ENCODE data around the gene SLC39A2. TPM values are rescaled to one million over a fixed set of nuclear protein-coding genes. Genes with fewer than 3 reads are reported as not detected.

Gene SLC39A2
- total and polyA plus RNA-seq, 5 donors from 2014 or later = not detected

DNA sequence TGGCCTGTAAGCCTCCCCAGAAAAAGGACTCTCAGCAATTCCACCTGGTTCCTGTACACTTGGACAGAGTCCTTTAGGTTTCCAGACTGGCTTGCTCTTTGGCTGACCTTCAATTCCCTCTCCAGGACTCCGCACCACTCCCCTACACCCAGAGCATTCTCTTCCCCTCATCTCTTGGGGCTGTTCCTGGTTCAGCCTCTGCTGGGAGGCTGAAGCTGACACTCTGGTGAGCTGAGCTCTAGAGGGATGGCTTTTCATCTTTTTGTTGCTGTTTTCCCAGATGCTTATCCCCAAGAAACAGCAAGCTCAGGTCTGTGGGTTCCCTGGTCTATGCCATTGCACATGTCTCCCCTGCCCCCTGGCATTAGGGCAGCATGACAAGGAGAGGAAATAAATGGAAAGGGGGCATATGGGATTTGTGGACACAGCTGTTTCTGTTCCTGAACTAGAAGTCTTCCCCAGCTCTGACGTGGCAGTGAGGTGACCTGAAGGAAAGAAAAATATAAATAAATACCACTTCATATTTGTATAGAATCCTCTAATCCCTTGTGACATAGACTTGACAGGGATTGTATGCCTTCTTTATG is 44.4 kb downstream of the SLC39A2 start:
- H3K4me1 ChIP-seq (ENCODE audit: control insufficient read depth, insufficient read depth, low read length, poor library complexity, severe bottlenecking) = peaks cover 4% of the 10 kb centered on the region
- peaks cover 0 to 1% (median 0%) of the 10 kb centered on the region in 7 donors for H3K9me3 Mint-ChIP-seq
- no peak for ATAC-seq (ENCODE audit: low read depth in 2 of 2)
- H3K9me3 ChIP-seq (ENCODE audit: control insufficient read depth in 2 of 2, low read length in 2 of 2) = no peaks in the 10 kb centered on the region
- no peak overlapping the region for H3K4me3 ChIP-seq (ENCODE audit: low read depth, low read length)
- no peak for DNase-seq
- H3K36me3 Mint-ChIP-seq = no peaks in the 10 kb centered on the region
- H3K36me3 ChIP-seq (ENCODE audit: control insufficient read depth, insufficient read depth, low read length) = no peaks in the 10 kb centered on the region
- H3K27me3 Mint-ChIP-seq = peaks cover 31% of the 10 kb centered on the region
- no peak overlapping the region for H3K27ac ChIP-seq (ENCODE audit: insufficient read depth, low read length, poor library complexity, severe bottlenecking)
- H3K4me1 Mint-ChIP-seq = peaks cover 0 to 8% (median 3%) of the 10 kb centered on the region in 4 donors
- H3K4me3 Mint-ChIP-seq = no peak overlapping the region
- H3K27ac Mint-ChIP-seq = no peak overlapping the region
- H3K27me3 ChIP-seq (ENCODE audit: control insufficient read depth, insufficient read depth, low read length) = peaks cover 13% of the 10 kb centered on the region

DNA sequence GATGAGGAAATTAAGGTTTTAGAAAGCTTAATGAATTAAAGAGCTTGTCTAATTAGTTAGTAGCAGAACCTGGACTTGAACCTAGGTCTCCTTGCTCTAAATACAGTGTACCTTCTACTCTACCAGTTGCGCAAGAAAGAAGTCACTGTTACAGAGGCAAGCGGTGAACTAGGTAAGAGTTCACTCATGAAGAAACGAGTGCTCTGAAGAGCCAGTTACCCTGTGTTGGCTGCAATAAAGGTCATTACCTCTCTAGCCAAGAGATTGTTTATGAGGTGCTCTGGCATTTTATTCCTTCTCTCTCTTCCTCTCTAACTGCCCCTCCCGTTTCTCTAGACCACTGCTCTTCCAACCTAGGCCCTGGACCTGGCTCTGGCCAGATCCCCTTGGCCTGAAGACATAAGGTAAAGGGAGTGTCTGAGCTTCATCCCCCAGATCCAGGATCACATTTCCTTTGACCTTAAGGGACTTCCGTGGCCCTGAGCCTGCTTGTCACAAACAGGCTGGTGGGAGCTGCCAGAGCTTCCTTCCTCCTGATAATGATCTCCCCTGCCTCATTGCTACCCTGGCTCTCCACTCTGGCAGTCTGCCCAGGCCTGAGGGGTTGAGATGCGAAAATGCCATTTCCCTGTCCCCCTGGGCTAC is 45.0 kb downstream of the SLC39A2 start:
- Mint-ChIP-seq H3K9me3 (peaks cover 0 to 1% (median 0%) of the 10 kb centered on the region in 7 donors), H3K4me1 (peaks cover 0 to 8% (median 3%) of the 10 kb centered on the region in 4 donors), H3K27me3 (peaks cover 32% of the 10 kb centered on the region), H3K4me3 (peak overlapping the region in 1 of 4 donors; percentile 21), H3K36me3 (no peaks in the 10 kb centered on the region), H3K27ac (no peak overlapping the region)
- Histone ChIP-seq H3K36me3 (ENCODE audit: control insufficient read depth, insufficient read depth, low read length) (no peaks in the 10 kb centered on the region), H3K9me3 (ENCODE audit: control insufficient read depth in 2 of 2, low read length in 2 of 2) (no peaks in the 10 kb centered on the region), H3K27me3 (ENCODE audit: control insufficient read depth, insufficient read depth, low read length) (peaks cover 13% of the 10 kb centered on the region), H3K27ac (ENCODE audit: insufficient read depth, low read length, poor library complexity, severe bottlenecking) (no peak overlapping the region), H3K4me3 (ENCODE audit: low read depth, low read length) (no peak overlapping the region), H3K4me1 (ENCODE audit: control insufficient read depth, insufficient read depth, low read length, poor library complexity, severe bottlenecking) (peaks cover 4% of the 10 kb centered on the region)
- ATAC-seq (ENCODE audit: low read depth in 2 of 2) (no peak), DNase-seq (no peak)

DNA sequence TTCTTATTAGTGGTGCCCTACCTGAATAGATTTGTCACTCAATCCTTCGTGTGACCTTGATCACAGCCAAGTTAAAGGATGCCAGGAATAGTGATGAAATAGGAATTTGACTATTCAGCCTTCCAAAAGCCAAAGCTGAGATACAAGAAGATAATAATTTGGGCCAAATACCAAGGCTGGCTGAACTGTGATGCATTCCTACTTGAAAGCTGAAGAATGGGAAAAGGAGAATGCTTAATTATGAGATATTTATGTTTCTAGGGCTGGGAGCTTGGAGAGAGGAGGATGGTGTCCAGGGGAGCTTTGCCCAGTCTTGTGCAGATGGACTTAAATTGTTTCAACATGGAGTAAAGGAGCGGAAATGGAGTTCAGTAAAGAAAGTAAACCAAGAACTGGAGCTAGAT is 48.3 kb downstream of the SLC39A2 start:
- Mint-ChIP-seq H3K9me3 (peaks cover 0 to 1% (median 0%) of the 10 kb centered on the region in 7 donors), H3K27ac (no peak overlapping the region), H3K36me3 (no peaks in the 10 kb centered on the region), H3K27me3 (peaks cover 39% of the 10 kb centered on the region), H3K4me1 (peaks cover 0 to 8% (median 3%) of the 10 kb centered on the region in 4 donors), H3K4me3 (no peak overlapping the region)
- Histone ChIP-seq H3K4me1 (ENCODE audit: control insufficient read depth, insufficient read depth, low read length, poor library complexity, severe bottlenecking) (peaks cover 4% of the 10 kb centered on the region), H3K36me3 (ENCODE audit: control insufficient read depth, insufficient read depth, low read length) (no peaks in the 10 kb centered on the region), H3K27ac (ENCODE audit: insufficient read depth, low read length, poor library complexity, severe bottlenecking) (no peak overlapping the region), H3K4me3 (ENCODE audit: low read depth, low read length) (no peak overlapping the region), H3K9me3 (ENCODE audit: control insufficient read depth in 2 of 2, low read length in 2 of 2) (no peaks in the 10 kb centered on the region), H3K27me3 (ENCODE audit: control insufficient read depth, insufficient read depth, low read length) (peaks cover 15% of the 10 kb centered on the region)
- ATAC-seq (ENCODE audit: low read depth in 2 of 2) (no peak), DNase-seq (no peak)

DNA sequence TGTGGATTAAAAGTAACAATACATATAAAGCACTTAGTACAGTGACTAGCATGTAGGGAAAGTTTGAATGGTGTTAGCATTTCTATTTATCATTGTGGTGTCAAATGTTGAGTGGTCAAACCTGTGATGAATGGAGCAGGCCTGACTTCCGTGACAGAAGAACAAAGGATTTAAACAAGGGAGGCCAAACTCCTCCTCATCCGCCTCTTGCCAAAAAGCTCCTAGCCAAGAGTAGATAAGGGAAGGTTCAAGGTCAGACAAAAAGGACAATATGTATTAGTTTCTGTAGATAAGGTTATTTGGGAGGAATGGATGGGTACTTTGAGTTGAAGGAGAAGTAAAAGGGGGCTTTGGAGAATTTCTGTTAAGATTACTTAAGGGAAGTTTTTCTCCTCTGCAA is 49.5 kb downstream of the SLC39A2 start:
- no peak overlapping the region for H3K27ac ChIP-seq (ENCODE audit: insufficient read depth, low read length, poor library complexity, severe bottlenecking)
- H3K36me3 Mint-ChIP-seq = no peaks in the 10 kb centered on the region
- peaks cover 15% of the 10 kb centered on the region for H3K27me3 ChIP-seq (ENCODE audit: control insufficient read depth, insufficient read depth, low read length)
- peaks cover 0 to 1% (median 0%) of the 10 kb centered on the region in 7 donors for H3K9me3 Mint-ChIP-seq
- peaks cover 4% of the 10 kb centered on the region for H3K4me1 ChIP-seq (ENCODE audit: control insufficient read depth, insufficient read depth, low read length, poor library complexity, severe bottlenecking)
- DNase-seq (no peak), ATAC-seq (ENCODE audit: low read depth in 2 of 2) (no peak)
- H3K9me3 ChIP-seq (ENCODE audit: control insufficient read depth in 2 of 2, low read length in 2 of 2) = no peaks in the 10 kb centered on the region
- no peak overlapping the region for H3K4me3 ChIP-seq (ENCODE audit: low read depth, low read length)
- H3K36me3 ChIP-seq (ENCODE audit: control insufficient read depth, insufficient read depth, low read length) = no peaks in the 10 kb centered on the region
- H3K4me3 Mint-ChIP-seq = no peak overlapping the region
- H3K27ac Mint-ChIP-seq = no peak overlapping the region
- H3K4me1 Mint-ChIP-seq = peaks cover 0 to 8% (median 3%) of the 10 kb centered on the region in 4 donors
- H3K27me3 Mint-ChIP-seq = peaks cover 36% of the 10 kb centered on the region

DNA sequence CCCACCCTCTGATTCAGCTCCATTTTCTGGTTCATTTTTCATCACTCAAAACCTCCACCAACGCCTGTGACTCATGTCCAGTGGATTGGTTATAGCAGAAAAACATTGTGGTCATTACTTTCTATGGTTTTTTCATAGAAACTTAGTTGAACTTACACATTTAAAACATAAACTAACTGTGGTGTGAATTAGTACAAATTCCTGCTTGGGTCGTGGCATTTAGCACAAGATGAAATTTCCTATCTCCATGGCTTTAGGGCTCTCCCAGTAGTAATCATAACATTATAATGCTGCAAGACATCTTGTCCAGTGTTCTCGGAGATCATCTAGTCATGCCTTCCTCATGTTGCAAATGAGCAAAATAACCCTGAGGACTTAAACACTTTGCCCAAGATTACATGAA is 50.2 kb downstream of the SLC39A2 start:
- Histone ChIP-seq H3K27me3 (ENCODE audit: control insufficient read depth, insufficient read depth, low read length) (peaks cover 15% of the 10 kb centered on the region), H3K4me3 (ENCODE audit: low read depth, low read length) (no peak overlapping the region), H3K4me1 (ENCODE audit: control insufficient read depth, insufficient read depth, low read length, poor library complexity, severe bottlenecking) (peaks cover 3% of the 10 kb centered on the region), H3K9me3 (ENCODE audit: control insufficient read depth in 2 of 2, low read length in 2 of 2) (no peaks in the 10 kb centered on the region), H3K27ac (ENCODE audit: insufficient read depth, low read length, poor library complexity, severe bottlenecking) (no peak overlapping the region), H3K36me3 (ENCODE audit: control insufficient read depth, insufficient read depth, low read length) (no peaks in the 10 kb centered on the region)
- Mint-ChIP-seq H3K36me3 (no peaks in the 10 kb centered on the region), H3K9me3 (peaks cover 0 to 1% (median 0%) of the 10 kb centered on the region in 7 donors), H3K4me3 (no peak overlapping the region), H3K4me1 (peaks cover 0 to 6% (median 2%) of the 10 kb centered on the region in 4 donors), H3K27ac (no peak overlapping the region), H3K27me3 (peaks cover 36% of the 10 kb centered on the region)
- no peak for ATAC-seq (ENCODE audit: low read depth in 2 of 2)
- no peak for DNase-seq

DNA sequence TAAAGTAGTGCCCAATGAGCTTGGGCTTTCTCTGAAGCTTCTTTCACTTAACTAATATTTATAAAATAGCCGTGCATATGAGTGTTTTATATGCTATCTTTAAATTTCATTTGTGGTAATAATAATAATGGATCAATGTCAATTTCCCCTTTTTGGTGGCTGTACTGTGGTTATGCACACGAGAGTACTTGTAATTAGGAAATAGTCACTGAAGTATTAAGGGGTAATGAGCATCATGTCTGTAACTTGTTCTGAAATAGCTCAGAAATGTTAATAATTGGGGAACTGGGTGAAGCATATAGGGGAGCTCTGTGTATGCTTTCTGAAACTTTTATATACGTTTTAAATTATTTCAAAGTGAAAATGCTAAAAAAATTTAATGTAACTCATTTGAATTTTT is 51.5 kb downstream of the SLC39A2 start:
- Histone ChIP-seq H3K9me3 (ENCODE audit: control insufficient read depth in 2 of 2, low read length in 2 of 2) (no peaks in the 10 kb centered on the region), H3K4me1 (ENCODE audit: control insufficient read depth, insufficient read depth, low read length, poor library complexity, severe bottlenecking) (no peaks in the 10 kb centered on the region), H3K4me3 (ENCODE audit: low read depth, low read length) (no peak overlapping the region), H3K36me3 (ENCODE audit: control insufficient read depth, insufficient read depth, low read length) (no peaks in the 10 kb centered on the region), H3K27ac (ENCODE audit: insufficient read depth, low read length, poor library complexity, severe bottlenecking) (no peak overlapping the region), H3K27me3 (ENCODE audit: control insufficient read depth, insufficient read depth, low read length) (peaks cover 12% of the 10 kb centered on the region)
- ATAC-seq (ENCODE audit: low read depth in 2 of 2) (no peak), DNase-seq (no peak)
- Mint-ChIP-seq H3K36me3 (no peaks in the 10 kb centered on the region), H3K4me1 (no peaks in the 10 kb centered on the region), H3K4me3 (no peak overlapping the region), H3K27ac (no peak overlapping the region), H3K9me3 (no peaks in the 10 kb centered on the region), H3K27me3 (peaks cover 26% of the 10 kb centered on the region)

Other genes starting within 250 kb of the SLC39A2 start
- gene EDDM3B, start 230.9 kb upstream of the SLC39A2 start, total RNA-seq = not detected
- not detected for gene EDDM3B, start 230.9 kb upstream of the SLC39A2 start, polyA plus RNA-seq
- gene RNASE6, start 218.0 kb upstream of the SLC39A2 start, total RNA-seq = 1.3 TPM
- 1 to 10 TPM in 2 of 4 donors, under 1 TPM in 2; 0.24 to 6.3 (median 0.95) TPM for gene RNASE6, start 218.0 kb upstream of the SLC39A2 start, polyA plus RNA-seq
- gene RNASE1, start 196.4 kb upstream of the SLC39A2 start, total RNA-seq = not detected
- not detected for gene RNASE1, start 196.4 kb upstream of the SLC39A2 start, polyA plus RNA-seq
- gene RNASE3, start 107.9 kb upstream of the SLC39A2 start, total RNA-seq = not detected
- not detected for gene RNASE3, start 107.9 kb upstream of the SLC39A2 start, polyA plus RNA-seq
- not detected for gene RNASE2, start 43.8 kb upstream of the SLC39A2 start, total RNA-seq
- gene RNASE2, start 43.8 kb upstream of the SLC39A2 start, polyA plus RNA-seq = under 1 TPM in 2 of 4 donors, not detected in 2; 0.29 to 0.70 TPM
- gene METTL17, start 9.3 kb upstream of the SLC39A2 start, total RNA-seq = 75.9 TPM
- gene METTL17, start 9.3 kb upstream of the SLC39A2 start, polyA plus RNA-seq = 10 to 100 TPM; 37.3 to 52.2 (median 42.8) TPM
- 15.7 TPM for gene NDRG2, start 25.8 kb downstream of the SLC39A2 start, total RNA-seq
- gene NDRG2, start 25.8 kb downstream of the SLC39A2 start, polyA plus RNA-seq = 10 to 100 TPM; 13.3 to 19.6 (median 18.0) TPM
- not detected for gene TPPP2, start 30.9 kb downstream of the SLC39A2 start, total RNA-seq
- not detected for gene TPPP2, start 30.9 kb downstream of the SLC39A2 start, polyA plus RNA-seq
- not detected for gene RNASE13, start 35.5 kb downstream of the SLC39A2 start, total RNA-seq
- gene RNASE13, start 35.5 kb downstream of the SLC39A2 start, polyA plus RNA-seq = not detected
- not detected for gene RNASE7, start 43.1 kb downstream of the SLC39A2 start, total RNA-seq
- gene RNASE7, start 43.1 kb downstream of the SLC39A2 start, polyA plus RNA-seq = not detected
- gene RNASE8, start 58.5 kb downstream of the SLC39A2 start, total RNA-seq = not detected
- not detected for gene RNASE8, start 58.5 kb downstream of the SLC39A2 start, polyA plus RNA-seq
- 7.4 TPM for gene ARHGEF40, start 71.0 kb downstream of the SLC39A2 start, total RNA-seq
- under 1 TPM in 2 of 4 donors, not detected in 2; 0.07 to 0.64 TPM for gene ARHGEF40, start 71.0 kb downstream of the SLC39A2 start, polyA plus RNA-seq
- 5.0 TPM for gene ZNF219, start 99.4 kb downstream of the SLC39A2 start, total RNA-seq
- 1 to 10 TPM; 1.1 to 1.9 (median 1.3) TPM for gene ZNF219, start 99.4 kb downstream of the SLC39A2 start, polyA plus RNA-seq
- gene TMEM253, start 101.8 kb downstream of the SLC39A2 start, total RNA-seq = not detected
- not detected for gene TMEM253, start 101.8 kb downstream of the SLC39A2 start, polyA plus RNA-seq
- not detected for gene OR5AU1, start 156.8 kb downstream of the SLC39A2 start, total RNA-seq
- not detected for gene OR5AU1, start 156.8 kb downstream of the SLC39A2 start, polyA plus RNA-seq

Data from CD4-positive, CD25-positive, alpha-beta regulatory T cell (primary cell).